DND-41 (cell line): ENCODE results near the gene DENND1A.

Experiments
- EZH2 ChIP-seq: IDR thresholded peaks from 3 replicates; pipeline ENCODE4 v1.6.1; 2012; ENCODE audit warnings: borderline replicate concordance, low read depth, mild to moderate bottlenecking, moderate library complexity, low read length, inconsistent platforms; ENCODE audit not compliant: severe bottlenecking
- TF ChIP-seq, protein P1 (sequence below): IDR thresholded peaks from 2 replicates; pipeline ENCODE4 v1.5.1; 2012; ENCODE audit warnings: borderline replicate concordance, low read length, moderate library complexity, mild to moderate bottlenecking; ENCODE audit not compliant: poor library complexity, severe bottlenecking; ENCODE audit errors: extremely low read depth

DNA sequence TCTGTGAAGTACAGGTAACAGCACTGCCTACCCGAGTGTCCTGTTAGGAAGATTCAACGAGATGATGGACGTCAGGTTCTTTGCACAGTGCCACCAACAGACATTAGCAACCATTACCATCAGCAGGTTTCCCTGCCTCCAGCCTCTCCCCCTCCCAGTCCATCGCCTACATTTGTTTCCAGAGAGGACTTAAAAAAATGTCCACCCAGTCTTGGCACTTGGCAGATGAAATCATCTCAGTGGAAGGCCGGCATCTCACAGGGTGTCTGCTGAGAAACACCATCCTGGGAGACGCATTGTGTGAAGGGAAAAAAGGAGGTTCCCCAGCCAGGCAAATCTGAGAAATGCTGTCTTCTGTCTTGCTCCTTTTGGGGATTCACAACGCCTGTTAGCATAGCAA lies 515.7 kb downstream of the DENND1A start:
- TF ChIP-seq, protein P1, sequence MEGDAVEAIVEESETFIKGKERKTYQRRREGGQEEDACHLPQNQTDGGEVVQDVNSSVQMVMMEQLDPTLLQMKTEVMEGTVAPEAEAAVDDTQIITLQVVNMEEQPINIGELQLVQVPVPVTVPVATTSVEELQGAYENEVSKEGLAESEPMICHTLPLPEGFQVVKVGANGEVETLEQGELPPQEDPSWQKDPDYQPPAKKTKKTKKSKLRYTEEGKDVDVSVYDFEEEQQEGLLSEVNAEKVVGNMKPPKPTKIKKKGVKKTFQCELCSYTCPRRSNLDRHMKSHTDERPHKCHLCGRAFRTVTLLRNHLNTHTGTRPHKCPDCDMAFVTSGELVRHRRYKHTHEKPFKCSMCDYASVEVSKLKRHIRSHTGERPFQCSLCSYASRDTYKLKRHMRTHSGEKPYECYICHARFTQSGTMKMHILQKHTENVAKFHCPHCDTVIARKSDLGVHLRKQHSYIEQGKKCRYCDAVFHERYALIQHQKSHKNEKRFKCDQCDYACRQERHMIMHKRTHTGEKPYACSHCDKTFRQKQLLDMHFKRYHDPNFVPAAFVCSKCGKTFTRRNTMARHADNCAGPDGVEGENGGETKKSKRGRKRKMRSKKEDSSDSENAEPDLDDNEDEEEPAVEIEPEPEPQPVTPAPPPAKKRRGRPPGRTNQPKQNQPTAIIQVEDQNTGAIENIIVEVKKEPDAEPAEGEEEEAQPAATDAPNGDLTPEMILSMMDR: no peak
- TF ChIP-seq EZH2: no peak
